PFSK-1 (cell line): ENCODE data around the gene G3BP2.

ENCODE experiments used
- FOXP2 ChIP-seq: optimal IDR thresholded peaks from 2 replicates; pipeline ENCODE3; 2011; ENCODE audit warnings: borderline replicate concordance, control low read depth, inconsistent platforms; ENCODE audit not compliant: insufficient read depth; ENCODE audit errors: extremely low read length, extremely low read depth
- POLR2AphosphoS5 ChIP-seq: IDR thresholded peaks from 2 replicates; pipeline ENCODE4 v1.6.1; 2012; ENCODE audit warnings: low read depth, mild to moderate bottlenecking, control low read depth, low read length, moderate library complexity
- SIN3A ChIP-seq: IDR thresholded peaks from 2 replicates; pipeline ENCODE4 v1.6.1; 2012; ENCODE audit warnings: mild to moderate bottlenecking, low read length, moderate library complexity, borderline replicate concordance; ENCODE audit not compliant: insufficient read depth
- TAF1 ChIP-seq: IDR thresholded peaks from 2 replicates; pipeline ENCODE4 v1.6.1; 2012; ENCODE audit warnings: low read length, control low read depth, borderline replicate concordance; ENCODE audit not compliant: insufficient read depth
- TF ChIP-seq, protein P1 (sequence below), 2 experiments: IDR thresholded peaks; 2 replicates each; pipeline versions ENCODE4 v1.6.1 to v1.8.0; 2011 to 2012; ENCODE audit warnings: low read depth in 2 of 2, low read length in 2 of 2, control low read depth in 1 of 2, inconsistent platforms in 1 of 2, mild to moderate bottlenecking in 1 of 2, moderate library complexity in 1 of 2; ENCODE audit not compliant: insufficient read depth in 1 of 2

G3BP2 gene

GRCh38 chr4:75678473-75678872, 5.3 kb upstream of the G3BP2 start:
- TF ChIP-seq, protein P1, sequence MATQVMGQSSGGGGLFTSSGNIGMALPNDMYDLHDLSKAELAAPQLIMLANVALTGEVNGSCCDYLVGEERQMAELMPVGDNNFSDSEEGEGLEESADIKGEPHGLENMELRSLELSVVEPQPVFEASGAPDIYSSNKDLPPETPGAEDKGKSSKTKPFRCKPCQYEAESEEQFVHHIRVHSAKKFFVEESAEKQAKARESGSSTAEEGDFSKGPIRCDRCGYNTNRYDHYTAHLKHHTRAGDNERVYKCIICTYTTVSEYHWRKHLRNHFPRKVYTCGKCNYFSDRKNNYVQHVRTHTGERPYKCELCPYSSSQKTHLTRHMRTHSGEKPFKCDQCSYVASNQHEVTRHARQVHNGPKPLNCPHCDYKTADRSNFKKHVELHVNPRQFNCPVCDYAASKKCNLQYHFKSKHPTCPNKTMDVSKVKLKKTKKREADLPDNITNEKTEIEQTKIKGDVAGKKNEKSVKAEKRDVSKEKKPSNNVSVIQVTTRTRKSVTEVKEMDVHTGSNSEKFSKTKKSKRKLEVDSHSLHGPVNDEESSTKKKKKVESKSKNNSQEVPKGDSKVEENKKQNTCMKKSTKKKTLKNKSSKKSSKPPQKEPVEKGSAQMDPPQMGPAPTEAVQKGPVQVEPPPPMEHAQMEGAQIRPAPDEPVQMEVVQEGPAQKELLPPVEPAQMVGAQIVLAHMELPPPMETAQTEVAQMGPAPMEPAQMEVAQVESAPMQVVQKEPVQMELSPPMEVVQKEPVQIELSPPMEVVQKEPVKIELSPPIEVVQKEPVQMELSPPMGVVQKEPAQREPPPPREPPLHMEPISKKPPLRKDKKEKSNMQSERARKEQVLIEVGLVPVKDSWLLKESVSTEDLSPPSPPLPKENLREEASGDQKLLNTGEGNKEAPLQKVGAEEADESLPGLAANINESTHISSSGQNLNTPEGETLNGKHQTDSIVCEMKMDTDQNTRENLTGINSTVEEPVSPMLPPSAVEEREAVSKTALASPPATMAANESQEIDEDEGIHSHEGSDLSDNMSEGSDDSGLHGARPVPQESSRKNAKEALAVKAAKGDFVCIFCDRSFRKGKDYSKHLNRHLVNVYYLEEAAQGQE (IDR thresholded peaks at IDR 0.05; ENCODE audit: insufficient read depth in 1 of 2, low read depth in 2 of 2, low read length in 2 of 2), result no peak
- TF ChIP-seq POLR2AphosphoS5 (no peak), FOXP2 (no peak), TAF1 (no peak), SIN3A (no peak)

DNA sequence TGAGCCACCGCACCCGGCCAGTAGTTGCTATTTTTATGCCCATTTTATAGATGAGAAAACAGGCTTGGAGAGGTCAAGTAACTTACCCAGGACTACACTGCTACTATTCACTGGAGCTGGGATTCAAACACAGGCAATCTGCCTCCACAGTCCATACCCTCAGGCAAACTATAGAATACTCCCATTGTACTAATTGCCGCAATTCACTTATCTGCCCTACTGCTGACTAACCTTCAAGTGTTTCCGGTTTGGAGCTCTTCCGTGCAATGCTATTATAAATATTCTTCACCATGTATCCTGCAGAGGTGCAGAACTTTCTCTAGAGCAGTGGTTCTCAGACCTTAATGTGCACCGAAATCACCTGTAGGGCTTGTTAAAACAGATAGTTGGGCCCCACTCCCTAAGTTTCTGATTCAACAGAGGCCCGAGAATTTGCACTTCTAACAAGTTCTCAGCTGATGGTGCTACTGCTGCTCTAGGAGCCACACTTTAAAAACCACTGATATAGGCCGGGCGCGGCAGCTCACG, 1.9 kb upstream of the G3BP2 start:
- no peak for TF ChIP-seq POLR2AphosphoS5
- no peak for TF ChIP-seq TAF1
- TF ChIP-seq, protein P1 (IDR thresholded peaks at IDR 0.05; ENCODE audit: insufficient read depth in 1 of 2, low read depth in 2 of 2, low read length in 2 of 2), result no peak
- TF ChIP-seq SIN3A, result no peak
- no peak for TF ChIP-seq FOXP2

- TF ChIP-seq, protein P1 (IDR thresholded peaks at IDR 0.05; ENCODE audit: insufficient read depth in 1 of 2, low read depth in 2 of 2, low read length in 2 of 2), result no peak
- TF ChIP-seq SIN3A (no peak), FOXP2 (no peak), POLR2AphosphoS5 (no peak), TAF1 (no peak)
Observed at GRCh38 chr4:75673959-75674328, 733 bp upstream of the G3BP2 start.

GRCh38 chr4:75672461-75673026, 667 bp downstream of the G3BP2 start:
- TF ChIP-seq FOXP2 (no peak), SIN3A (peak; percentile 17; the same call in 1 of the 2 replicates), POLR2AphosphoS5 (peak; percentile 11; the same call in 1 of the 2 replicates), TAF1 (no peak)
- TF ChIP-seq, protein P1 (IDR thresholded peaks at IDR 0.05; ENCODE audit: insufficient read depth in 1 of 2, low read depth in 2 of 2, low read length in 2 of 2), result no peak
